ENCODE measurements around the gene ATXN1.

DNA sequence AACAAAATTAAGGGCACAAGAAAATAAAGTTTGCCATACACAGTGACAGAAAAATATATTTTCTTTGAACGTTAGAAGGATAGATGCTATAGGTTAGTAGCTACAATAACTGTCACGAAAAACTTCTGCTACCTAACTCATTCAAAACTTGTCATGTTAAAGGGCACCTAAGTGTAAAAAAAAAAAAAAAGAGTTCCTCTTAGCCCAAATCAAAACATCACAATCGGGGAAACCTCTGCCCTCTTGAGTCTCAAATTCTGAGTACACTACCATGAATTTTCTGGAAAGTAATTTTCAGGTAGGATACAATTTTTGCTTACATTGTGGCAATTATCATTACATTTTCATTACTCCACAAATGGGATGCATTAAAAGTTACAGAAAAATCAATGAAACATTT lies 5.7 kb downstream of the ATXN1 start:
- TF ChIP-seq ZNF8 (CRISPR knock-in tag; IDR thresholded peaks at IDR 0.05) (no peak), OSR1 (CRISPR knock-in tag; IDR thresholded peaks at IDR 0.05) (no peak), PPARA (CRISPR knock-in tag; IDR thresholded peaks at IDR 0.05; ENCODE audit: borderline replicate concordance) (no peak), RARB (CRISPR knock-in tag; IDR thresholded peaks at IDR 0.05) (no peak), ZFP3 (CRISPR knock-in tag; IDR thresholded peaks at IDR 0.05) (no peak), ZNF70 (CRISPR knock-in tag; IDR thresholded peaks at IDR 0.05) (no peak), ISL1 (CRISPR knock-in tag; IDR thresholded peaks at IDR 0.05) (no peak), TSHZ2 (CRISPR knock-in tag; IDR thresholded peaks at IDR 0.05) (no peak), TOX (CRISPR knock-in tag; IDR thresholded peaks at IDR 0.05; ENCODE audit: borderline replicate concordance) (no peak), ESRRG (CRISPR knock-in tag; IDR thresholded peaks at IDR 0.05) (no peak)
- TF ChIP-seq, protein P1, sequence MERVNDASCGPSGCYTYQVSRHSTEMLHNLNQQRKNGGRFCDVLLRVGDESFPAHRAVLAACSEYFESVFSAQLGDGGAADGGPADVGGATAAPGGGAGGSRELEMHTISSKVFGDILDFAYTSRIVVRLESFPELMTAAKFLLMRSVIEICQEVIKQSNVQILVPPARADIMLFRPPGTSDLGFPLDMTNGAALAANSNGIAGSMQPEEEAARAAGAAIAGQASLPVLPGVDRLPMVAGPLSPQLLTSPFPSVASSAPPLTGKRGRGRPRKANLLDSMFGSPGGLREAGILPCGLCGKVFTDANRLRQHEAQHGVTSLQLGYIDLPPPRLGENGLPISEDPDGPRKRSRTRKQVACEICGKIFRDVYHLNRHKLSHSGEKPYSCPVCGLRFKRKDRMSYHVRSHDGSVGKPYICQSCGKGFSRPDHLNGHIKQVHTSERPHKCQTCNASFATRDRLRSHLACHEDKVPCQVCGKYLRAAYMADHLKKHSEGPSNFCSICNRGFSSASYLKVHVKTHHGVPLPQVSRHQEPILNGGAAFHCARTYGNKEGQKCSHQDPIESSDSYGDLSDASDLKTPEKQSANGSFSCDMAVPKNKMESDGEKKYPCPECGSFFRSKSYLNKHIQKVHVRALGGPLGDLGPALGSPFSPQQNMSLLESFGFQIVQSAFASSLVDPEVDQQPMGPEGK (CRISPR knock-in tag; IDR thresholded peaks at IDR 0.05; ENCODE audit: borderline replicate concordance): no peak
